HG03025 (cell line): ENCODE measurements around the gene ADIG.

ENCODE experiments used
- ATAC-seq: cut with Tn5 transposase; IDR thresholded peaks from one replicate; pipeline ENCODE4 v1.9.1; 2021; ENCODE audit warnings: mild to moderate bottlenecking, moderate library complexity; ENCODE audit not compliant: unreplicated experiment, low FRiP score

ADIG gene

GRCh38 chr20:38581013-38581412 lies at the start of gene ADIG:
Gene ADIG (plus strand): TSS chr20:38581197. CDS start chr20:38581251, 54 bp downstream.
- ATAC-seq, result no peak

DNA sequence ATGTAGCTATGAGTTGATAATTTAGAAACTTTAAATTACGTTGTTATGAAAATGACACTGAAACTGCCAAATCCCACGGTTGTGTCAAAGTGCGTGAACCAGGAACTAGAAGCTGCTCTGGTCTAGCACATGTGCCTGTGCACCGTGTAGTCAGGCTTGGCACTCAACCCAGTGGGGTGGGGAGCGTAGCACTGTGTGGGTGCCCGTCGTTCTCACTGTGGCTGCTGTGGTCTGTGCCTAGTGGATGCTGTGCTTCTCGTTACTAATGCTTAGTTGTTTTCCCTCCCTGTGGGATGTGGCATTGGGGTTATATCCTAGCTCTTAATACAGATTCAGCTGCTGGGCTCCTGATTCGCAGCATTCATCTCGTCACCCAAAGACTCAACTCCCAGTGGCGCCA lies 46.2 kb upstream of the ADIG start:
- no peak for ATAC-seq

- ATAC-seq, result no peak
Observed at GRCh38 chr20:38536310-38536709, 44.7 kb upstream of the ADIG start.

- no peak for ATAC-seq
Observed at GRCh38 chr20:38537176-38537575, 43.8 kb upstream of the ADIG start.

DNA sequence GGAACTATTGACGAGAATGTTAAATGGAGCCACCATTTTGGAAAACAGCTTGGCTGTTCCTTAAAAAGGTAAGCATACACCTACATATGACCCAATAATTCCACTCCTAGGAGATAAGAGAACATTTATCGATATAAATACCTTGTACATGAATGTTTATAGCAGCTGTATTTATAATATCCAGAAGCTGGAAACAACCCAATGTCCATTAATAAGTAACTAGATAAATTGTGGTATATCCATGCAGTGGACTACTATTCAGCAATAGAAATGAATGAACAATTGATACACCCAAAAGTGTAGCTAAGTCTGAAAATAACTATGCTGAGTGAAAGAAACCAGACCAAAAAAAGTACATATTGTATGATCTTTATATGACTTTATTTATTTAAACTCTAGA lies 42.2 kb upstream of the ADIG start:
- no peak for ATAC-seq

DNA sequence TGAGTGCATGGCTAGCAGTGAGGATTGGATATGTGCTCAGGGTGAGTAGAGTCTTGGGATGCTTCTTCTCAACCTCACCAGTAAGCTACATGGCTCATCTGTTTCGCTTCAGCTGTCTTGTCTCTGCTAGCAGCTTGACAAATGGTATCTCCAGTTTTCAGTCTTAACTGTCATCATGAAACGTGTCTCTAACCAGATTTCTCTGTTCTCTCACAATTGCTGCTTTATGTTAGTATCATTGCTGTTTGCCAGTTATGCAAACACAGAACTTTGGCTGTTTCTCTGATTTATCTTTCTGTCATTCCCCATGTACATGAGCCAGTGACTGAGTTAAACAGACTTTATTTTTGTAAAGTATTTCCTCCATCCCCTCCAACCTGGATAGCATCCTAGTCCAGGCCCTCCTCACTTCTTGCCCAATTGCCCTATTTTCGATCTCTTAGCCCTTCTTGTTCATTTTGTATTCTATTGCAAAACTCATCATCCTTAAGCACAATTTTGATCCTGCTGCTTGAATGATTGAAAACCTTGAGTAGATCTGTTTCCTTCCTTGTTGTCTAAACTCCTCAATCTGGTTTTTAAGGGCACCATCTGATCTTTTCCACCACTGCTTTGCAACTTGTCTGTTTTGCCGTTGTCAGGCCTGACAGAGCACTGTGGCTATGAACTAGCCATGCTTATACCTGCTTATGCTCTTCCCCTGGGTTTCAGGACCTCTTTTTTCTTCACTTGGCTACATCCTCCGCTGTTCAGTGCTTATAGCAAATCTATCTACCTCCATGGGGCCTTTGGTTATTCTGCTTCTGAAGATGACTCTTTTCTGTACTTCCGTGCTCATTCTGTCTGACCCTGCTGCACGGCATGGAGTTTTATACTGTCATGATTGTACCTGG lies 37.7 kb upstream of the ADIG start:
- no peak for ATAC-seq

GRCh38 chr20:38545771-38546170 lies 35.2 kb upstream of the ADIG start:
- no peak for ATAC-seq

GRCh38 chr20:38547288-38548085 lies 33.5 kb upstream of the ADIG start:
- ATAC-seq, result no peak

DNA sequence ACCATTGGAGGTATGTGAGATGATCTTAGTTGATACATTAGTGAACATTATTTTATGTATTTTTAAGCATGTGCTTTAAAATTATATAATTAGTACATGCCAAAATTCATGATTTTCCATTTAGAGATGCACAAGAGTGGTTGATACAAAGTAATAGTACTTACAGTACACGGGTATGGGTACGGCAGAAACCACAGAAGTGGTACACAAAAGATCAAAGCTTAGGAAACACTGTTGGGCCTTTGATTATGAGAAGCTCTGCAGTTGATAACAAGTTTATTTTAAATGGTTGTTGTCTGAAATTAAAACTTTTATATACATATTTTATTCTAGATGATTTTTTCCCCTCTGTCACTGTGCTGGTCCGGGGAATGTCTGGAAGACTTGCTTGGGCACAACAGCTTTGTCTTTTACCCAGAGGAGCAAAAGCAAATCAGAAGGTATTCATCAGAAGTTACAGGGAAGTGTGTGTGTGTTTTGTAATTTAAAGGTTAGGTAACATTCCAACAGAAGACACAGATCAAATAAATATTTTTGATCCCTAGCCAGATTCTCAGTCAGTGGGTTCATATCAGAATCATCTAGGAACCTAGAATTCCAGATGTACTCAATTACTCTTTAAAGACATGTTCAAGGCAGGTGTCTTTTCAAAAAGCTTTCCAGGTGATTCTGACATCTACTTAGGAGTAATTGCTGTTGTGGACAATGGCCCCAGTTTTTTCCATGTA lies 32.5 kb upstream of the ADIG start:
- no peak for ATAC-seq

DNA sequence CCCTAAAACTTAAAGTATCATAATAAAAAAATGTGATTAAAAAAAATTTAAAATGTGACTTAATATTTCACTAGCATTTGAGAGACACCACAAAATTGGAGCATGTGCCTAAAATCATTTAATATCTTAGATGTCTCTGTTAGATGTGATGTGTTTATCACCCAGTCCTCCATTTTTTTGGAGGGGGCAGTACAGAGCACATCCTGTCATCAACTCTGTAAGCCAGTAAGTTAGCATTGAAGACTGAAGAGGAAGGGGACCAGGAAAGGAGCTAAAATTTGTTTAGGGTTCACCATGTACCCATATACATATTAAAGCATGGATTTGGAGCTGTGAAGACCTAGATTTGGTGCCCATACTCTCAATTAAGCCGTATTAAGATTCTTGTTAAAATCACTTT lies 30.7 kb upstream of the ADIG start:
- no peak for ATAC-seq

- ATAC-seq, result no peak
Observed at GRCh38 chr20:38551056-38551626, 29.9 kb upstream of the ADIG start.

- no peak for ATAC-seq
Observed at GRCh38 chr20:38554986-38555385, 26.0 kb upstream of the ADIG start.

DNA sequence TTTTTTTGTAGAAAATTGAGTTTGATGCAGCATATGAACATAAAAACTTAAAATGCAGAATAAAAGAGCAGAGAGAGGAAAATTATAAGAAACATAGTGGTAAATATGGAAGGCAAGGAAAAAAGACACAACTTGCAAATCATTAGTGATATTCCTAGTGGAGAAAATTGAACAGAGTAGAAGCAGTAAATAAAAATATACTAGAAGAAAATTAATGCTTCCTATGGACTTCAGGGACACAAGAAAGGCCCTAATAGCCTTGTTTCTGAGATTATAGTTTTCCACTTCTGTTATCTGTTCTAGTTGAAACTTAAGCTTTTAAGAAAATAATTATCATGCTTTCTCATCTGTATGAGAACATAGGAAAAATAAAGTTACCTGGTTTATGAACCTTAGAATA lies 25.6 kb upstream of the ADIG start:
- no peak for ATAC-seq

DNA sequence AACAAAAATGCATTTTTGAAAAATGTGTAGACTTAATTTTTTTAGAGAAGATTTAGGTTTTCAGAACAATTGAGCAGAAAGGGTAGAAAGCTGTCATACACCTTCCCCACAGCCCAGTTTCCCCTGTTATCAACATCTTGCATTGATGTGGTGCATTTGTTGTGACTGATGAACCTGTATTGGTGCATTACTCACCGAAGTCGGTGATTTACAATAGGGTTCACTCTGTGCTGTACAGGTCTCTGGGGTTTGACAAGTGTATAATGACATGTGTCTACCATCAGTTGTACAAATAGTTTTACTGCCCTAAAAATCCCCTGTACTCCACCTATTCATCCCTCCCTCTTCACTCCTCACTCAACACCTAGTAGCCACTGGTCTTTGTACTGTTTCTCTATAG lies 23.8 kb upstream of the ADIG start:
- ATAC-seq, result no peak

DNA sequence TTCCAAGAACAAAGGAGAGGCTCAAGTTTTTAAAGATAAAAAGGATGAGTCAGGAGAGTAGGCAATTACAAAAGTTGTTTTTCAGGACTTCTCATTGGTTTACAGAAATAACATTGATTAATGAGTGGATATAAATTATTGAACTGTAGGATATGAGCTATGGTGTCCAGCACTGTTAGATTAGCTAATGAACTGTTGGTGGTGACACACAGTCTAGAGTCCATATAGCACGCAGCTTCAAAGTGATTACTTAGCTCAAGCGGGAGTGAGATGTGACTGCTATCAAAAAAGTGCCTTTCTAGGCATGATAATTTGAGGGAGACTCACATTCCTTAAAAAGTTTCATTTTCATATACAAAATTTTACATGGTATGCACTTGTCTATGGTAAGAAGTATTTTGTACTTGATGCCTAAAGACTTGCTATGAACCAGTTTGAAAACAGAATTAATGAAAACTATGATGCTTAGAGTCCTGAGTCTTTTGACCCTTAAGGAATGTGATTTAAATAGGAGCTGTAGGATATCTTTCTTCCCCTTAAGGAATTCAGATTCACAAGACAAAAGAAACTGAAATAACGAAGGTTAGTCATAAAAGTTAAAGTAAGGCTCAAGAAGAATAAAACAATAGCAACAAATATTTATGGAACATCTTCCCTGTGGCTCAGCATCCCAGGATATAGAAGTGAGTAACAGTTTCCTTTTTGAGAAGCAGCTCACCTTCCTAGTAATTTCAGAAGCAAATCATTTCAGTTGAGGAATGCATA lies 22.2 kb upstream of the ADIG start:
- ATAC-seq, result no peak

DNA sequence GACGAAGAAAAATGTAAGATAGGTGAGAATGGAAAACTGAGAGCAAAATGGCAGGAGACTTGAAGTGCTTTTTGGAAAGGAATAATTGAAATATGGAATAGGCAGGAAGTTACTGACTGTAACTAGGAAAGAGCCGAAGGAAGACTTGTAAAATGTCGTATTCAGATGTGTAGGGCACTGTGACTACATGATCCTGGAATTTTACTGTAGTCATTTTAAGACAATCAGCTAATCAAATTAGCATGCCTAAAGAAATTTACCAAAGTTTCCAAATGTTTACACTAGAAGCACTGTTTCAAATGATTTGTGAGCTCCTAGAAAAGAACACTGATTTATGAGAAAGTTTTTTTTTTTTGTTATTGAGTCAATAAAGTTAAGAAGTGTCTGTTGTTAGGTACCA lies 21.2 kb upstream of the ADIG start:
- ATAC-seq, result no peak

GRCh38 chr20:38563802-38564431 lies 17.1 kb upstream of the ADIG start:
- no peak for ATAC-seq

DNA sequence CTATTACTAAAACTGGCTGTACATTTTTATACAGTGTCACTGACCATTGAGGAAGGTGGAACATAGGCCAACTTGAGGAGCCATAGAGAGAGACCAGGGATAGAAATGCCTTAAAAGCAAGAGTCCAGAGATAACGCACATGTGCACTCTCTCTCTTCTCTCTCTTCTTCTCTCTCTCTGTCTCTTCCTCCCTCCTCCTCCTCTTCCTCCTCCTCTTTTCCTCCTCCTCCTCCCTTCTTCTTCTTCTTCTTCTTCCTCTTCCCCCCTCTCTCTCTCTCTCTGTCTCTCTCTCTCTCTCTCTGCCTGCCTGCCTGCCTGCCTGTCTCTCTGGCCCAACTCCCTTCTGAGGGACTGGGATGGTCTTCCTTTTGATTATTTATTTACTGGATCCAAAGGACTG lies 16.3 kb upstream of the ADIG start:
- ATAC-seq, result no peak

DNA sequence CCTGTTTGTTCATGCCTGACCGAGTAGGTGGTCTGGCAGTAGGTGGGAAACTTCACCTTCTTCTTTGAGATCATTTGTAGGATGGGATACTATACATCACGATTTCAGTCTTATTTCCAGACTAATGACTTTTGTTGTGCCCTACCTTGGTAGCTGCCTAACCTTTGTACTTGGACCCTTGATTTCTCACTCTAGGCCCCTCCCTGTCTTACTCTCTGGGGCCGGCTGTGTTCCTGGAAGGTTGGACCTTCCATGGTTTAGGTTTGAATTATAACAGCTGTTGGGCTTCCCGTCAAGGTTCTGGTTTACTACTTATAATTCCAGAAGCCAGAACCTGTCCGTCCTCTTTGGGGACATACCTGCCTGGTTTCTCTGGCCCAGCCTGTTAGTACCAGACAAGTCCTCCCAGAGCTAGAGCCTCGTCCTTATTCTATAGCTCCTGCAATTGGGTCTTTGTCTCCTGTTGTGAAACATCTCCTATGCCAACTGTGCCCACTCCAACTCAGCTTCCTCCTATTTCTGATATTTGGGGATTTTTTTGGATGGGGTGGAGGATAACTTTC lies 14.9 kb upstream of the ADIG start:
- ATAC-seq, result no peak
